NCI-H128 (cell line): ENCODE measurements around the gene CEP76.

Experiments
- DNase-seq: peaks from one replicate; lab custom pipeline; 2025; ENCODE audit not compliant: unreplicated experiment; lab: John Stamatoyannopoulos, UW

CEP76 gene

GRCh38 chr18:12711446-12711845, 8.9 kb upstream of the CEP76 start:
- no peak for DNase-seq

GRCh38 chr18:12703664-12704063, 1.1 kb upstream of the CEP76 start:
- no peak for DNase-seq

- DNase-seq = no peak
Measured at GRCh38 chr18:12703096-12703567, 609 bp upstream of the CEP76 start.

- DNase-seq = no peak
Measured at GRCh38 chr18:12701161-12701560, 1.4 kb downstream of the CEP76 start.

- no peak for DNase-seq
Measured at GRCh38 chr18:12699747-12700146, 2.8 kb downstream of the CEP76 start.

GRCh38 chr18:12694032-12694431, 8.5 kb downstream of the CEP76 start:
- no peak for DNase-seq

- no peak for DNase-seq
Measured at GRCh38 chr18:12692206-12692605, 10.3 kb downstream of the CEP76 start.

GRCh38 chr18:12689256-12689850, 13.2 kb downstream of the CEP76 start:
- DNase-seq = no peak

GRCh38 chr18:12686100-12686499, 16.4 kb downstream of the CEP76 start:
- no peak for DNase-seq

- DNase-seq = no peak
Measured at GRCh38 chr18:12679183-12679786, 23.2 kb downstream of the CEP76 start.

- no peak for DNase-seq
Measured at GRCh38 chr18:12668041-12668440, 34.5 kb downstream of the CEP76 start.

GRCh38 chr18:12659904-12660605, 42.5 kb downstream of the CEP76 start:
- no peak for DNase-seq

GRCh38 chr18:12658426-12659138, 43.9 kb downstream of the CEP76 start:
- no peak for DNase-seq

GRCh38 chr18:12657684-12658425, 44.7 kb downstream of the CEP76 start, which contains the start of gene SPIRE1:
SPIRE1 (minus strand) TSS chr18:12658107; CDS start chr18:12657866, 241 bp downstream.
- DNase-seq = no peak

- DNase-seq = no peak
Measured at GRCh38 chr18:12656938-12657683, 45.4 kb downstream of the CEP76 start.

- no peak for DNase-seq
Measured at GRCh38 chr18:12656605-12656937, 46.0 kb downstream of the CEP76 start.

GRCh38 chr18:12654971-12655370, 47.6 kb downstream of the CEP76 start:
- no peak for DNase-seq

- DNase-seq = no peak
Measured at GRCh38 chr18:12652861-12653401, 49.6 kb downstream of the CEP76 start.

- no peak for DNase-seq
Measured at GRCh38 chr18:12651651-12652050, 50.9 kb downstream of the CEP76 start.

- DNase-seq = no peak
Measured at GRCh38 chr18:12647773-12648172, 54.8 kb downstream of the CEP76 start.
